Hematopoietic multipotent progenitor cell treated with erythropoietin and hydrocortisone succinate and interleukin-3 and kit ligand, for 15 days (in vitro differentiated cells): ENCODE results near the gene TBC1D3L.
"Not testable (repeated sequence)": the region's sequence is repeated elsewhere in the genome, so short reads cannot be mapped to it uniquely, and the experiment has no call there.

Source experiments
- DNase-seq: peaks from one replicate; pipeline ENCODE4 v3.0.0-alpha.2; 2015; ENCODE audit warnings: low spot score

TBC1D3L gene

GRCh38 chr17:37988960-37989359, at the start of gene TBC1D3L:
Gene TBC1D3L (minus strand): TSS chr17:37989060. CDS start chr17:37987520, 1,540 bp downstream.
- not testable (repeated sequence) for DNase-seq

GRCh38 chr17:38003676-38004075, 14.8 kb upstream of the TBC1D3L start, which contains the start of gene TBC1D3D:
Gene TBC1D3D (plus strand): TSS chr17:38003976. CDS start chr17:38005561, 1,585 bp downstream.
- DNase-seq: not testable (repeated sequence)
